ENCODE results near the gene PPP1R1A.

PPP1R1A gene

DNA sequence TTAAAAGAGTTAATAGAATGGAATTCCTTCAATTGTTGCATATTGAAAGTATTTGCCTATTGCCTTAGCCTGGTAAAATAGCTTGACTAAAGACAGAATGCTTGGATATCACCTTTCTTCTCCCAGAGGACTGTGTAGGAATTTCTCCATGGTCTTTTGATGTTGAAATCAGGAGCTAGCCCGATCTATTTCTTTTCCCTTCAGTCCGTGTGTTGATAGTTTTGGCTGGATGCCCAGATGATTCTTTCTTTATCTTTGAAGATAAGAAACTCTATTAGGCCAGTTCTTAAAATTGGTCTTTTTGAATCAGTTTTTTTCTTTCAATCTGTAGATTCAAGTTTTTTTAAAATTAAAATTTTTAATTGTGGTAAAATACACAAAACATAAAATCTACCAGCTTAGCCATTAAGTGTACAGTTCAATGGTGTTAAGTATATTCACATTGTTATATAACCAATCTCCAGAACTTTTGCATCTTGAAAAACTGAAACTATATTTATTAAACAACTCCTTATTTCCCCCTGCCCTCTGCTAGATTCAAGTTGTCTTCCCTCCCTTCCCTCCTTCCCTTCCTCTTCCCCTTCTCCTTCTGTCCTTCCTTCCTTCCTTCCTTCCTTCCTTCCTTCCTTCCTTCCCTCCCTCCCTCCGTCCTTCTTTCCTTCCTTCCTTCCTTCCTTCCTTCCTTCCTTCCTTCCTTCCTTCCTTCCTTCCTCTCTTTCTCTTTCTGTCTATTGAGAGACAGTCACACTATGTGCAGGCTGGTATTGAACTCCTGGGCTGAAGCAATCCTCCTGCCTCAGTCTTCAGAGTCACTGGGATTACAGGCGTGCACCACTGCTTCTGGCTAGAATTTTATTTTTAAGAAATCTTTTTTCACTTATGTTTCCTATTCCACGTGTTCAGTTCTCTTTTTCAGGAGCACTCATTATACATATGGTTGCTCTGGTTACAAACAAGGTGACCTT lies 36.1 kb upstream of the PPP1R1A start:
- DNase-seq (ENCODE audit: insufficient read length, low spot score) (no peak), FAIRE-seq (no peak)
- TF ChIP-seq POU2F2 (IDR thresholded peaks at IDR 0.05; ENCODE audit: low read depth, low read length) (no peak), POLR2A (IDR thresholded peaks at IDR 0.05; ENCODE audit: low read depth, low read length) (no peak), POLR2AphosphoS5 (IDR thresholded peaks at IDR 0.05; ENCODE audit: low read depth, low read length) (no peak), SPI1 (IDR thresholded peaks at IDR 0.05; ENCODE audit: low read depth, low read length) (no peak), PAX5 (IDR thresholded peaks at IDR 0.05; ENCODE audit: insufficient read depth, low read length, severe bottlenecking) (no peak), TAF1 (IDR thresholded peaks at IDR 0.05; ENCODE audit: low read depth, low read length) (no peak)

DNA sequence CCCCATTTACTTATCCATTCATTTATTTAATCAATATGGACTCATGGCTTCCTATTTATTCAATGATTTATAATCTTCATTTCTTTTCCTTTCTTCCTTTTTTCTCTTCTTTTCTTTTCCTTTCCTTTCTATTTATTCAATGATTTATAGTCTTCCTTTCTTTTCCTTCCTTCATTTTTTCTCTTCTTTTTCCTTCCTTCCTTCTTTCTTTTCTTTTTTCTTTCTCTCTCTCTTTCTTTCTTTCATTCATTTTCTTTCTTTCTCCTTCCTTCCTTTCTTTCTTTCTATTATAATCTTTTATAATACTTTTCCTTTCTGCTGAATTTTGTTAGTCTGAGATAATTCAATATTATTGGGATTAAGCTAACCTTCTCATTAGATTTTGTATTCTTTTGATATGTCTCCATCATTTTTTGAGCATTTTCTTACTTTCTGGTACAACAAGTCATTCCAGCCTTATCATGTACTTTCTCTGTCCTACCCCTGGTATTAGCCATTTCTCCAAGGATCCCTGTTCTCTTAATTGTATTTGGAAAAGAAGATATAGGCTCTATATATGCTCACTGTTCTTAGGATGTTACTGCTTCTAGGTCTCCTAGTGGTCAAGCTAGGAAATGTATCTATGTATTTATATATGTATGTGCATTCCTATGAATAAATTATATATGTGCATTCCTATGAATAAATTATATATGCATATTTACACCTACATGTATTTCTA lies 34.2 kb upstream of the PPP1R1A start:
- FAIRE-seq (no peak), DNase-seq (ENCODE audit: insufficient read length, low spot score) (no peak)
- no peak for TF ChIP-seq PAX5 (IDR thresholded peaks at IDR 0.05; ENCODE audit: insufficient read depth, low read length, severe bottlenecking)
- no peak for TF ChIP-seq SPI1 (IDR thresholded peaks at IDR 0.05; ENCODE audit: low read depth, low read length)
- TF ChIP-seq POU2F2 (IDR thresholded peaks at IDR 0.05; ENCODE audit: low read depth, low read length) = no peak
- TF ChIP-seq POLR2AphosphoS5 (IDR thresholded peaks at IDR 0.05; ENCODE audit: low read depth, low read length) = no peak
- TF ChIP-seq TAF1 (IDR thresholded peaks at IDR 0.05; ENCODE audit: low read depth, low read length) = no peak
- TF ChIP-seq POLR2A (IDR thresholded peaks at IDR 0.05; ENCODE audit: low read depth, low read length) = no peak

DNA sequence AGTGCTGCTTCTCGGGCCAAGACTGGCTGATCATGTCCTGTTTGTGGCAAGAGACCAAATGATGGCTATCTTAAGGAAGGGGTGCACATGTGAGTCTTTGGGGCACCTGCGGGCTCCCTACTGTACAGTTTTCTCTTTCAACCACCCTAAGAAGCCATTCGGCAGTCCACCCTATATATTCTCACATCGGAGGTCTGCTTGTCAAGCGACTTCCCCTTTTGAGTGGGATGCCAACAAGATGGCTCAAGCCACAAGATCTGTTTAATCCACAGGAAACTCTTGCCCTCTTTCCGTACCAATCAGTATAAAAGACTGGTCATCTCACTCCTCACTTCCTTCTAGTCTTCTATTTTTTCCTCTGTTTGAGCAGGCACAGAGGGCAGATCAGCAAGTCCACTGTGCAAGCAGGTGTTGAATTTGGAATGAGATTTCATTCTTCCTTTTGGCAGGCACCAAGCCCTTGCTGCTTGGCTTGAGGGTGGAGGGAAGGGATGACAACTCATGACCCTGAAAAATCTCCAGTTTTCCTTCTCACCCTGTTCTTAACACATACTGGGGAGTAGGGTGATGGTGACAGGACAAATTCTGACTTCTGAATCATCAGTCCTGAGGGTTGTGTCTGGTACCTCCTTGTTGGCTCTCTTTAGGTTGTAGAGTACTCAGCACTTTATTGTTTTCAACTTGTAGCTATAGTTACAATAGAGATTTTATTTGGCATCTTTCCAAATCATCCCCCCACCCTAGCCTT lies 28.6 kb upstream of the PPP1R1A start:
- DNase-seq (ENCODE audit: insufficient read length, low spot score) = no peak
- no peak for FAIRE-seq
- TF ChIP-seq POLR2A (IDR thresholded peaks at IDR 0.05; ENCODE audit: low read depth, low read length) = no peak

DNA sequence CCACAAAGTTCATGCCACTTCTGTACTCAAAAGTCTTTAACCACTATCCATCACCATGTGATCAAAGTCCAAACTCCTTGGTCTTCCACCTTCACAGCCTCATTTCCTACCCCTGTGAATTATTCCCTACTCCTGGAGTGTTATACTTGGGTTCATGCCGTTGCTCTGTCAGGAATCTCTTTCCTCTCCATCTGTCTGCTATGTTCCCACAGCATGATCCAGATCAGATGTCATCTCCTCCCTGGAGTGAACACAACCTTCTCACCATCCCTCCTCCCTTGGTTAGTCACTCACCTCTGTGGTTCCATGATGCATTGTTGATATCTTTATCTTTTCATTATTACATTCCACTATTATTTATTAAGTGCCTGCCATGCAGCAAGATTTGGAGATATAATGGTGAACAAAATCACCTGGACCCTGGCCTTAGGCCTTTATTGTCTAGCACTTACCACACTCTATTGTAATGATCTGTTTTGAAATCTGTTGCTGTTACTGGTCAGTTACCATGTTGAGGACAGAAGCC lies 23.8 kb upstream of the PPP1R1A start:
- no peak for DNase-seq (ENCODE audit: insufficient read length, low spot score)
- TF ChIP-seq PAX5 (IDR thresholded peaks at IDR 0.05; ENCODE audit: insufficient read depth, low read length, severe bottlenecking) (no peak), TAF1 (IDR thresholded peaks at IDR 0.05; ENCODE audit: low read depth, low read length) (no peak), SPI1 (IDR thresholded peaks at IDR 0.05; ENCODE audit: low read depth, low read length) (no peak)
- FAIRE-seq = no peak

DNA sequence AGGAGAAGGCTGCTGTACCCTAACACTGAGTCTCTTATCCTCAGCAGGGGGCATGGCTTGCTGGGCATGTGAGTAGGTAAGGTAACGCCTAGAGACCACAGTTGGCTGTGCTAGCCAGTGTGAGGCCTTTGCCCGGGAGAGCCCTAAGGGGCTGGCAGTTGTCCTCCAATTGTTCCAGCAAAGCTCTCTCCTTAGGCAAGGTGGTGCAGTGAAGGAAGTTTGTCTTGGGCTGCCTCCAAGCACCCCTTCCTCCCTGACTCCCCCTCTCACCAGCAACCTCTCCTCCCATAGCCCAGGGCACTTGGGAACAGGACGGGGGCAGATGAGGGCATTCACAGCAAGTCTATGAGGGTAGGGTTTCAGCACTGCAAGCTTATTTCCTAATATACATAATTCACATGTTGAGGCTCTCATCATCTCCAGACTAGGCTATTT lies 23.3 kb upstream of the PPP1R1A start:
- TF ChIP-seq SPI1 (IDR thresholded peaks at IDR 0.05; ENCODE audit: low read depth, low read length) (no peak), PAX5 (IDR thresholded peaks at IDR 0.05; ENCODE audit: insufficient read depth, low read length, severe bottlenecking) (no peak), POLR2AphosphoS5 (IDR thresholded peaks at IDR 0.05; ENCODE audit: low read depth, low read length) (no peak), TAF1 (IDR thresholded peaks at IDR 0.05; ENCODE audit: low read depth, low read length) (no peak), POLR2A (IDR thresholded peaks at IDR 0.05; ENCODE audit: low read depth, low read length) (no peak), POU2F2 (IDR thresholded peaks at IDR 0.05; ENCODE audit: low read depth, low read length) (no peak)
- FAIRE-seq = no peak
- no peak for DNase-seq (ENCODE audit: insufficient read length, low spot score)

DNA sequence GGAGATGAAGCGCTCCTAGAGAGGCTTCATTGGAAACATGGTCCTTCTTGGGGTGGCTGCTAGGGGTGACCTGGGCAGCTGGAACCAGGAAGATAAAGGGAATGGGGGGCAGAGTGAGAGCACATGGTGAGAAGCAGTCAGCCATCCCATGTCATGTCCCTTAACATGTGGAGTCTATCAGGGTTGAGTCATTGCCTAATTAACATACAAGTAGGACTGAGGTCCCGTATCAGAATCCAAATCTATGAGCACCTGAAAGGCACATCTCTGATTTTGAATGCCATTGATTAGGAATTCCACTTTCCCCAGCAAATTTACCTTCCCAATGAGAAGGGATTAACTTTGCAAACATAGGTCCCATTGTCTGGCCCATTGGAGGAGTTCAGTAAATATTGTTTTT lies 20.3 kb upstream of the PPP1R1A start:
- DNase-seq (ENCODE audit: insufficient read length, low spot score) (no peak), FAIRE-seq (no peak)
- TF ChIP-seq POLR2A (IDR thresholded peaks at IDR 0.05; ENCODE audit: low read depth, low read length) (no peak), TAF1 (IDR thresholded peaks at IDR 0.05; ENCODE audit: low read depth, low read length) (no peak), POLR2AphosphoS5 (IDR thresholded peaks at IDR 0.05; ENCODE audit: low read depth, low read length) (no peak), POU2F2 (IDR thresholded peaks at IDR 0.05; ENCODE audit: low read depth, low read length) (no peak), SPI1 (IDR thresholded peaks at IDR 0.05; ENCODE audit: low read depth, low read length) (no peak), PAX5 (IDR thresholded peaks at IDR 0.05; ENCODE audit: insufficient read depth, low read length, severe bottlenecking) (no peak)

DNA sequence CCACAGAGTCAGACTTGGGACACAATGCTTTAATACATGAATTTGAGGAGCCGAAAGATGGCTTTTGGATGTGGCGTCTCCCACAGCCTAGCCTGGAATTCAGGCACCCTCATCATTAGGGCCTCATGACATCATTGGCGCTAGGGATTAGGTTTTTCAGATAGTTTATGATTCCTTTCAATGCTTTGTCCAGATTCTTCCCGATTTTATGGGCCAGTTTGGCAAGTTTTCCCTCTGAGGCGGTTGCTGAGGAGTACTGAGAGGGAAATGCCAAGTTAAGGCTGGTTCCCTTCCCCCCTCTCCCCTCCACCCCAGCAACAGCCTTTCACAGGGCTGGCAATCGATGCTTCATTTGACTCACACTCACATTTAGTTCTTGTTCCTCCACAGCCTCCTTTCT lies 19.7 kb upstream of the PPP1R1A start:
- DNase-seq (ENCODE audit: insufficient read length, low spot score) (no peak), FAIRE-seq (no peak)
- TF ChIP-seq PAX5 (IDR thresholded peaks at IDR 0.05; ENCODE audit: insufficient read depth, low read length, severe bottlenecking) (no peak), TAF1 (IDR thresholded peaks at IDR 0.05; ENCODE audit: low read depth, low read length) (no peak), POLR2A (IDR thresholded peaks at IDR 0.05; ENCODE audit: low read depth, low read length) (no peak)

DNA sequence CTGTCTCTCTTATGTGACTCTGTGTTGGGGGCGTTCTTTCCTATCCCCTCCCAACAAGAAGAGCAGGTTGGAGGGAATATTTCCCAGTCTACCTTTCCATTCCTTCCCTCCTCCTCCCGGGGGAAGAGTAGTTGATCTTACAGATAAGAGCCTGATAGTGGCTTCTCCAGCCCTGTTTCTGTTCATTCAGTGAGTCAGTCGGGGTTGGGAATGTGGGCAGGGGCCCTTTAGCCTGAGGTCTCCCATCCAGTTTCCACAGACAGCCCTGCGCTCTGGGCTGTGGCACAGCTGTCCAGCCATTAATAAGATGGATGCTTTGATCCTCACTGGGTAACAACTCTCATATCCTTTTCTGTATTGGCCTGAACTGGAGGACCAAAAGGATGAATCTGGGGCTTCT lies 18.1 kb upstream of the PPP1R1A start:
- TF ChIP-seq POU2F2 (IDR thresholded peaks at IDR 0.05; ENCODE audit: low read depth, low read length) (no peak), PAX5 (IDR thresholded peaks at IDR 0.05; ENCODE audit: insufficient read depth, low read length, severe bottlenecking) (no peak), SPI1 (IDR thresholded peaks at IDR 0.05; ENCODE audit: low read depth, low read length) (no peak), POLR2AphosphoS5 (IDR thresholded peaks at IDR 0.05; ENCODE audit: low read depth, low read length) (no peak)
- DNase-seq (ENCODE audit: insufficient read length, low spot score) = no peak
- no peak for FAIRE-seq

DNA sequence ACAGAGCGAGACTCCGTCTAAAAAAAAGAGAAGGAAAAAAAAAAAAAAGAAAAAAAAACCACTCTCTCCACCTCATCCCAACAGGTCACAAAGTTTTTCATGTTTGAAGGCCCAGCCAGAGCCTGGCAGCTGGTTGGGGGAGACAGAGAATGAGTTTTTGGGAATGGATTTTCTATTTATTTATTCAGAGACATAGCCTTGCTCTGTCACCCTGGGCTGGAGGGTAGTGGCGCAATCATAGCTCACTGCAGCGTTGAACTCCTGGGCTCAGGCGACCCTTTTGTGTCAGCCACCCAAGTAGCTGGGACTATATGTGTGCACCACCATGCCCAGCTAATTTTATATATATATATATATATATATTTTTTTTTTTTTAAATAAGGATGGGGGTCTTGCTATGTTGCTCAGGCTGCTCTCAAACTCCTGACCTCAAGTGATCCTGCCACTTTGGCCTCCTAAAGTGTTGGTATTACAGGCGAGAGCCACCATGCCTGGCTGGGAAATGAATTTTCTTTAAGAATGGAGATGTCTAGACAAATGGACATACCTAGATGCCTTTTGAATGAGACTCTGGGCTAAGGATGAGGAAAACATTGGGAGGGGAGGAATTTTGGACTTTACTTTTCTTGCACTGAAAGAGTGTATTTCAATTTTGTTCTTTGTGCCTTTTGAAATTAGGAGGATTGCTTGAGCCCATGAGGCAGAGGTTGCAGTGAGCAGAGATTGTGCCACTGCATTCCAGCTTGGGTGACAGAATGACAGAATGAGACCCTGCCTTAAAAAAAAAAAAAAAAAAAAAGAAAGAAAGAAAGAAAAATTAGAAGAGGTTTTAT lies 16.9 kb upstream of the PPP1R1A start:
- FAIRE-seq (no peak), DNase-seq (ENCODE audit: insufficient read length, low spot score) (no peak)
- no peak for TF ChIP-seq PAX5 (IDR thresholded peaks at IDR 0.05; ENCODE audit: insufficient read depth, low read length, severe bottlenecking)
- no peak for TF ChIP-seq POU2F2 (IDR thresholded peaks at IDR 0.05; ENCODE audit: low read depth, low read length)
- TF ChIP-seq TAF1 (IDR thresholded peaks at IDR 0.05; ENCODE audit: low read depth, low read length) = no peak
- TF ChIP-seq POLR2A (IDR thresholded peaks at IDR 0.05; ENCODE audit: low read depth, low read length) = no peak
- no peak for TF ChIP-seq SPI1 (IDR thresholded peaks at IDR 0.05; ENCODE audit: low read depth, low read length)
- no peak for TF ChIP-seq POLR2AphosphoS5 (IDR thresholded peaks at IDR 0.05; ENCODE audit: low read depth, low read length)
